Forelimb muscle (tissue), 1 donor: Measurements from ENCODE around the gene TMEM245. TPM values are rescaled to one million over a fixed set of nuclear protein-coding genes. Genes with fewer than 3 reads are reported as not detected.
"Not testable (repeated sequence)": the region's sequence is repeated elsewhere in the genome, so short reads cannot be mapped to it uniquely, and the experiment has no call there.

ENCODE experiments used
- DNase-seq: peaks from one replicate; pipeline ENCODE4 v3.0.0-alpha.2; 2013; ENCODE audit warnings: low read depth
- polyA plus RNA-seq: library from polyadenylated mRNA; unstranded; fragments of 120-200 nt; gene quantifications from one replicate; pipeline ENCODE4 v1.2.1, GENCODE V29; 2013; ENCODE audit not compliant: insufficient read length

The TMEM245 gene
- polyA plus RNA-seq, 1 donor = 45.4 TPM

GRCh38 chr9:109064963-109065702, 54.6 kb downstream of the TMEM245 start:
- no peak for DNase-seq

- no peak for DNase-seq
Measured at GRCh38 chr9:109063760-109064159, 56.0 kb downstream of the TMEM245 start.

- no peak for DNase-seq
Measured at GRCh38 chr9:109062543-109062942, 57.2 kb downstream of the TMEM245 start.

GRCh38 chr9:109060191-109060590, 59.6 kb downstream of the TMEM245 start:
- no peak for DNase-seq

- not testable (repeated sequence) for DNase-seq
Measured at GRCh38 chr9:109053121-109053520, 66.6 kb downstream of the TMEM245 start.

- no peak for DNase-seq
Measured at GRCh38 chr9:109052416-109052815, 67.3 kb downstream of the TMEM245 start.

GRCh38 chr9:109051733-109052132, 68.0 kb downstream of the TMEM245 start:
- DNase-seq = no peak

GRCh38 chr9:109050444-109050843, 69.3 kb downstream of the TMEM245 start:
- DNase-seq = no peak

GRCh38 chr9:109048822-109049221, 70.9 kb downstream of the TMEM245 start:
- no peak for DNase-seq

GRCh38 chr9:109047259-109047658, 72.5 kb downstream of the TMEM245 start:
- no peak for DNase-seq

- DNase-seq = no peak
Measured at GRCh38 chr9:109046346-109046745, 73.4 kb downstream of the TMEM245 start.

- no peak for DNase-seq
Measured at GRCh38 chr9:109043578-109043977, 76.2 kb downstream of the TMEM245 start.

GRCh38 chr9:109040571-109040970, 79.2 kb downstream of the TMEM245 start:
- DNase-seq = no peak

GRCh38 chr9:109039539-109039938, 80.2 kb downstream of the TMEM245 start:
- DNase-seq = no peak

- no peak for DNase-seq
Measured at GRCh38 chr9:109037946-109038715, 81.6 kb downstream of the TMEM245 start.

- DNase-seq = no peak
Measured at GRCh38 chr9:109036744-109037680, 82.7 kb downstream of the TMEM245 start.

- no peak for DNase-seq
Measured at GRCh38 chr9:109035684-109036423, 83.9 kb downstream of the TMEM245 start.

- DNase-seq = no peak
Measured at GRCh38 chr9:109033941-109034700, 85.6 kb downstream of the TMEM245 start.

- DNase-seq = no peak
Measured at GRCh38 chr9:109031241-109031640, 88.5 kb downstream of the TMEM245 start.

- DNase-seq = no peak
Measured at GRCh38 chr9:109030426-109030825, 89.3 kb downstream of the TMEM245 start.

- no peak for DNase-seq
Measured at GRCh38 chr9:109028457-109028856, 91.3 kb downstream of the TMEM245 start.
